ENCODE data around the gene SEMA3D. TPM values are rescaled to one million over a fixed set of nuclear protein-coding genes. Genes with fewer than 3 reads are reported as not detected.

SEMA3D gene
- total and polyA plus RNA-seq, 2 donors (not counting 3 experiments of a cell fraction or from before 2014, with no cell fraction given) = 9.9 to 10.3 TPM

DNA sequence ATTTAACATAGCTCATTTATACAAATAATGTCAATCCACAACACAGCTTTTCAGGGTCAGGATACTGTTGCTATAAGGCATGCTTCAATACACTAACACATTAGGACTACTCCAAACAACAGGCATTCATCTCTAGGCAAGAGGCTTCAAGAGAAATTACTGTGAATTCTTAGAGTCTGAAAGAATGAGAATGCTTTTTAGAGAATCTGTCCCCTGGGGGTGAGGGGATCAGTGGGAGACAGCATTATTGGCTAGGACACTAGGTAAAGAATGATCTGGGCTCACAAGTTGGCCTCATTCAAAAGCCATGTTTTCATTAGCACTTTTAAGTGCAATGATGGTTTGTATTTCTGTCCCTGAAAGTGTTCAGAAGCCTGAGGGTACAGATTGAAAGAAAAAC is 132.6 kb downstream of the SEMA3D start:
- TF ChIP-seq POLR2A (IDR thresholded peaks at IDR 0.05; ENCODE audit: low read depth, low read length) (no peak), EZH2 (IDR thresholded peaks at IDR 0.05; ENCODE audit: borderline replicate concordance, low read depth, low read length, severe bottlenecking) (no peak), POLR2AphosphoS5 (IDR thresholded peaks at IDR 0.05; ENCODE audit: insufficient read depth, low read depth, low read length) (no peak), JUN (IDR thresholded peaks at IDR 0.05; ENCODE audit: borderline replicate concordance, insufficient read depth, insufficient read length, low read depth) (no peak), MYC (IDR thresholded peaks at IDR 0.05; ENCODE audit: low read depth, low read length) (no peak), FOS (IDR thresholded peaks at IDR 0.05; ENCODE audit: borderline replicate concordance, insufficient read depth, low read length) (no peak), GATA2 (IDR thresholded peaks at IDR 0.05; ENCODE audit: insufficient read depth, insufficient read length, low read depth, low read length) (no peak)
- TF ChIP-seq, protein P1, sequence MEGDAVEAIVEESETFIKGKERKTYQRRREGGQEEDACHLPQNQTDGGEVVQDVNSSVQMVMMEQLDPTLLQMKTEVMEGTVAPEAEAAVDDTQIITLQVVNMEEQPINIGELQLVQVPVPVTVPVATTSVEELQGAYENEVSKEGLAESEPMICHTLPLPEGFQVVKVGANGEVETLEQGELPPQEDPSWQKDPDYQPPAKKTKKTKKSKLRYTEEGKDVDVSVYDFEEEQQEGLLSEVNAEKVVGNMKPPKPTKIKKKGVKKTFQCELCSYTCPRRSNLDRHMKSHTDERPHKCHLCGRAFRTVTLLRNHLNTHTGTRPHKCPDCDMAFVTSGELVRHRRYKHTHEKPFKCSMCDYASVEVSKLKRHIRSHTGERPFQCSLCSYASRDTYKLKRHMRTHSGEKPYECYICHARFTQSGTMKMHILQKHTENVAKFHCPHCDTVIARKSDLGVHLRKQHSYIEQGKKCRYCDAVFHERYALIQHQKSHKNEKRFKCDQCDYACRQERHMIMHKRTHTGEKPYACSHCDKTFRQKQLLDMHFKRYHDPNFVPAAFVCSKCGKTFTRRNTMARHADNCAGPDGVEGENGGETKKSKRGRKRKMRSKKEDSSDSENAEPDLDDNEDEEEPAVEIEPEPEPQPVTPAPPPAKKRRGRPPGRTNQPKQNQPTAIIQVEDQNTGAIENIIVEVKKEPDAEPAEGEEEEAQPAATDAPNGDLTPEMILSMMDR (IDR thresholded peaks at IDR 0.05; ENCODE audit: extremely low read depth in 1 of 2, insufficient read depth in 1 of 2, low read depth in 1 of 2, low read length in 2 of 2) = no peak
- TF ChIP-seq, protein P2, sequence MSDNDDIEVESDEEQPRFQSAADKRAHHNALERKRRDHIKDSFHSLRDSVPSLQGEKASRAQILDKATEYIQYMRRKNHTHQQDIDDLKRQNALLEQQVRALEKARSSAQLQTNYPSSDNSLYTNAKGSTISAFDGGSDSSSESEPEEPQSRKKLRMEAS (IDR thresholded peaks at IDR 0.05; ENCODE audit: insufficient read depth, insufficient read length) = no peak
- Histone ChIP-seq H3K27me3 (ENCODE audit: control insufficient read depth in 2 of 2, insufficient read depth in 2 of 2, low read length in 2 of 2) (no peaks in the 10 kb centered on the region), H4K20me1 (replicated peaks; ENCODE audit: control insufficient read depth, extremely low read depth, insufficient read depth, low read length) (no peaks in the 10 kb centered on the region), H3K9me1 (replicated peaks; ENCODE audit: control insufficient read depth, extremely low read depth, insufficient read depth, low read length) (no peaks in the 10 kb centered on the region), H3K27ac (ENCODE audit: insufficient read depth, low read depth, low read length) (no peak overlapping the region), H2AFZ (ENCODE audit: low read depth, low read length) (no peak overlapping the region), H3K9ac (replicated peaks; ENCODE audit: extremely low read depth, insufficient read depth, low read length) (no peak overlapping the region), H3K36me3 (ENCODE audit: control insufficient read depth in 2 of 2, extremely low read depth in 1 of 2, insufficient read depth in 2 of 2, low read length in 2 of 2) (no peaks in the 10 kb centered on the region), H3K4me3 (replicated peaks in 1 of 3; ENCODE audit: insufficient read depth in 1 of 3, low read depth in 1 of 3, low read length in 3 of 3) (no peak overlapping the region), H3K9me3 (replicated peaks; ENCODE audit: control insufficient read depth, insufficient read depth, low read length) (no peaks in the 10 kb centered on the region), H3K79me2 (ENCODE audit: control insufficient read depth, insufficient read depth, low read length) (no peaks in the 10 kb centered on the region), H3K4me2 (ENCODE audit: insufficient read depth, low read length) (no peak overlapping the region), H3K4me1 (ENCODE audit: control insufficient read depth, extremely low read depth, insufficient read depth, low read length) (no peaks in the 10 kb centered on the region)
- dilution Hi-C loops (cut with MboI; ENCODE audit: extremely low pct_ligation_motif_present, low sequenced_read_pairs) (no loop called here), intact Hi-C loops (cut with micrococcal nuclease) (no loop called here)
- ChIA-PET POLR2A (no interaction called here), CTCF (interaction anchor here (2.0 to 3.0 kb wide), 2 partner anchors 11 to 13 kb away, joined by 5 to 10 read pairs; no protein-coding TSS in a partner anchor)
- FAIRE-seq (no peak), DNase-seq (ENCODE audit: low read depth, low spot score) (no peak)
- BruUV-seq (replicated peaks) = no TSS peak

All from endothelial cell of umbilical vein (primary cell).